IMR-90 (cell line): ENCODE data around the gene GRHL3.

Experiments used
- BHLHE40 ChIP-seq: fragments of 150-350 bp; IDR thresholded peaks from 2 replicates; pipeline ENCODE4 v1.6.1; 2016; ENCODE audit warnings: mild to moderate bottlenecking, low read depth, low read length
- CEBPB ChIP-seq: IDR thresholded peaks from 2 replicates; pipeline ENCODE4 v1.6.1; 2012; ENCODE audit warnings: low read depth, low read length, improper control_type of control experiment
- FOS ChIP-seq: fragments of 150-350 bp; IDR thresholded peaks from 2 replicates; pipeline ENCODE4 v1.6.1; 2016; ENCODE audit warnings: low read depth, low read length
- MAFK ChIP-seq: IDR thresholded peaks from 2 replicates; pipeline ENCODE4 v1.6.1; 2012; ENCODE audit warnings: low read depth, low read length, improper control_type of control experiment
- MAZ ChIP-seq: IDR thresholded peaks from 2 replicates; pipeline ENCODE4 v1.6.1; 2012; ENCODE audit warnings: low read depth, mild to moderate bottlenecking, low read length, improper control_type of control experiment, moderate library complexity, borderline replicate concordance
- MXI1 ChIP-seq: IDR thresholded peaks from 2 replicates; pipeline ENCODE4 v1.6.1; 2012; ENCODE audit warnings: low read depth, mild to moderate bottlenecking, low read length, moderate library complexity, borderline replicate concordance
- POLR2A ChIP-seq: IDR thresholded peaks from 2 replicates; pipeline ENCODE4 v1.6.1; 2012; ENCODE audit warnings: mild to moderate bottlenecking, low read depth, low read length
- RAD21 ChIP-seq: IDR thresholded peaks from 2 replicates; pipeline ENCODE4 v1.6.1; 2012; ENCODE audit warnings: low read length, improper control_type of control experiment
- RCOR1 ChIP-seq: IDR thresholded peaks from 2 replicates; pipeline ENCODE4 v1.6.1; 2012; ENCODE audit warnings: mild to moderate bottlenecking, low read length, improper control_type of control experiment; ENCODE audit not compliant: insufficient replicate concordance
- RFX5 ChIP-seq: IDR thresholded peaks from 2 replicates; pipeline ENCODE4 v1.8.0; 2012; ENCODE audit warnings: low read depth, mild to moderate bottlenecking, low read length, moderate library complexity
- TF ChIP-seq, protein P1 (sequence below): fragments of 150-350 bp; IDR thresholded peaks from 2 replicates; pipeline ENCODE4 v1.6.1; 2016; ENCODE audit warnings: low read depth, mild to moderate bottlenecking, low read length, moderate library complexity, borderline replicate concordance
- TF ChIP-seq, protein P2 (sequence below): conservative IDR thresholded peaks from 2 replicates; pipeline ENCODE4 v1.5.1; 2012; ENCODE audit warnings: mild to moderate bottlenecking, low read depth, low read length, improper control_type of control experiment
- TF ChIP-seq, protein P3 (sequence below): fragments of 150-350 bp; IDR thresholded peaks from 2 replicates; pipeline ENCODE4 v1.6.1; 2017; ENCODE audit warnings: mild to moderate bottlenecking, antibody characterized with exemption, low read length, low read depth

DNA sequence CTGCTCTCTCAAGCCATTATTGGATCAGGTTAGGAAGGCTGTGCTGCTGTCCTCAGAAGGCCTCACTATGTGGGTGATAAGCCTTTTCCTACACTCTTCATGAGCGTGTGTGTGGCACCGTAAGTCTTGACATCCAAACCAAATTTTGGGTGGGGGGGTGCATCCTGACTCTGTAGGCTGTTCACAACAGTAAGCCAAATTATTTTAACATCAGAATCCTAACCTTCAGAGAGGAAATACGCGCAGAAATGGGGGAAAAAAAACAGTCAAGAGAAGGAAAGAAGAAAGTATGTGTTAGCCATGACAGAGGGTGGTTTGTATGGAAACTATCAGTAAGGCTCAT, 73.4 kb downstream of the GRHL3 start:
- TF ChIP-seq POLR2A = no peak
- TF ChIP-seq, protein P1, sequence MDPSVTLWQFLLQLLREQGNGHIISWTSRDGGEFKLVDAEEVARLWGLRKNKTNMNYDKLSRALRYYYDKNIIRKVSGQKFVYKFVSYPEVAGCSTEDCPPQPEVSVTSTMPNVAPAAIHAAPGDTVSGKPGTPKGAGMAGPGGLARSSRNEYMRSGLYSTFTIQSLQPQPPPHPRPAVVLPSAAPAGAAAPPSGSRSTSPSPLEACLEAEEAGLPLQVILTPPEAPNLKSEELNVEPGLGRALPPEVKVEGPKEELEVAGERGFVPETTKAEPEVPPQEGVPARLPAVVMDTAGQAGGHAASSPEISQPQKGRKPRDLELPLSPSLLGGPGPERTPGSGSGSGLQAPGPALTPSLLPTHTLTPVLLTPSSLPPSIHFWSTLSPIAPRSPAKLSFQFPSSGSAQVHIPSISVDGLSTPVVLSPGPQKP = no peak
- TF ChIP-seq, protein P2, sequence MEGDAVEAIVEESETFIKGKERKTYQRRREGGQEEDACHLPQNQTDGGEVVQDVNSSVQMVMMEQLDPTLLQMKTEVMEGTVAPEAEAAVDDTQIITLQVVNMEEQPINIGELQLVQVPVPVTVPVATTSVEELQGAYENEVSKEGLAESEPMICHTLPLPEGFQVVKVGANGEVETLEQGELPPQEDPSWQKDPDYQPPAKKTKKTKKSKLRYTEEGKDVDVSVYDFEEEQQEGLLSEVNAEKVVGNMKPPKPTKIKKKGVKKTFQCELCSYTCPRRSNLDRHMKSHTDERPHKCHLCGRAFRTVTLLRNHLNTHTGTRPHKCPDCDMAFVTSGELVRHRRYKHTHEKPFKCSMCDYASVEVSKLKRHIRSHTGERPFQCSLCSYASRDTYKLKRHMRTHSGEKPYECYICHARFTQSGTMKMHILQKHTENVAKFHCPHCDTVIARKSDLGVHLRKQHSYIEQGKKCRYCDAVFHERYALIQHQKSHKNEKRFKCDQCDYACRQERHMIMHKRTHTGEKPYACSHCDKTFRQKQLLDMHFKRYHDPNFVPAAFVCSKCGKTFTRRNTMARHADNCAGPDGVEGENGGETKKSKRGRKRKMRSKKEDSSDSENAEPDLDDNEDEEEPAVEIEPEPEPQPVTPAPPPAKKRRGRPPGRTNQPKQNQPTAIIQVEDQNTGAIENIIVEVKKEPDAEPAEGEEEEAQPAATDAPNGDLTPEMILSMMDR = no peak
- no peak for TF ChIP-seq MAZ
- TF ChIP-seq FOS = no peak
- TF ChIP-seq BHLHE40 = no peak
- no peak for TF ChIP-seq MXI1
- no peak for TF ChIP-seq CEBPB
- TF ChIP-seq MAFK = no peak
- no peak for TF ChIP-seq RFX5
- no peak for TF ChIP-seq RAD21
- TF ChIP-seq, protein P3, sequence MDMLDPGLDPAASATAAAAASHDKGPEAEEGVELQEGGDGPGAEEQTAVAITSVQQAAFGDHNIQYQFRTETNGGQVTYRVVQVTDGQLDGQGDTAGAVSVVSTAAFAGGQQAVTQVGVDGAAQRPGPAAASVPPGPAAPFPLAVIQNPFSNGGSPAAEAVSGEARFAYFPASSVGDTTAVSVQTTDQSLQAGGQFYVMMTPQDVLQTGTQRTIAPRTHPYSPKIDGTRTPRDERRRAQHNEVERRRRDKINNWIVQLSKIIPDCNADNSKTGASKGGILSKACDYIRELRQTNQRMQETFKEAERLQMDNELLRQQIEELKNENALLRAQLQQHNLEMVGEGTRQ = no peak
- no peak for TF ChIP-seq RCOR1
